ENCODE measurements around the gene SEL1L3.

SEL1L3 gene

DNA sequence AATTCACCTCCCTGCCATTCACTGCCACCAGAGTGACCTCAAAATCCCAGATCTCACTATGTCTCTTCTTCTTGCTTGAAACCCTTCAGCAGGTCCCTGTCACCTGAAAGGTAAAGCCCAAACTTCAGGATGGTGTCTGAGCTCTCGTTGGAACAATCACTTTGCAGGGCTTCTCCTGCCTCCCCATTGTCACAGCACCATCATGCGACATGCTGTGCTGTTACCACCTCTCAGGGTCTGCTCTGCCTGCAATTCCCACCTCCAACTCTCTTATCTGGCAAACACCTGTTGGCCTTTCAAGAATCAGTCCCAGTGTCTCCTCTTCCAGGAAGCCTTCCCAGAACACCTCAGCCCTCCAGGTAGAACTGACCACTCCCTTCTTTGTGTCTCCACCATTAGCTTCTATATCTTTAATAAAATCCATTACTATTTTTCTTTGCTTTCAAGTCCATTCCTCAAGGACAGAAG lies 46.2 kb downstream of the SEL1L3 start:
- DNase-seq = no peak

GRCh38 chr4:25815586-25815985 lies 47.2 kb downstream of the SEL1L3 start:
- peak; percentile 87 for DNase-seq

- peak; percentile 47 for DNase-seq
These were observed 48.3 kb downstream of the SEL1L3 start for GRCh38 chr4:25814301-25815136.

- peak; percentile 91 for DNase-seq
These were observed 49.2 kb downstream of the SEL1L3 start for GRCh38 chr4:25813448-25814106.

DNA sequence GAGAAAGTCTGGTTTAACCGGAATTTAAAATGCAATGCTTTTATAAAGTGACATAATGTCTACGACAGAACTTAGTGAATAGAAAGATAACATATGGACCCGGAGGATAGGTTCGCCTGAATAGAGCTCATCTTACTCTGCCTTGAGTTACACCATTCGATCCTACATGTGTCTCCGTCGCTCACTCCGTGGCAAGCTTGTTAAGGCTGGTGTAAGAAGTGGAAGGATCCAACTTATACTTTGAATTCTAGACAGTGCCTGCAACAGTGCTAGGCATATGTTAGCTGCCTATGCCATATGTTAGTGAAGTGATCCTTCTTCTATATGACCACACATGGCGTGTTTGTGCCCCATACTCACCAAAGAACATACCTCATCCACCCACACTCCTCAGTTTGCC lies 50.9 kb downstream of the SEL1L3 start:
- no peak for DNase-seq

DNA sequence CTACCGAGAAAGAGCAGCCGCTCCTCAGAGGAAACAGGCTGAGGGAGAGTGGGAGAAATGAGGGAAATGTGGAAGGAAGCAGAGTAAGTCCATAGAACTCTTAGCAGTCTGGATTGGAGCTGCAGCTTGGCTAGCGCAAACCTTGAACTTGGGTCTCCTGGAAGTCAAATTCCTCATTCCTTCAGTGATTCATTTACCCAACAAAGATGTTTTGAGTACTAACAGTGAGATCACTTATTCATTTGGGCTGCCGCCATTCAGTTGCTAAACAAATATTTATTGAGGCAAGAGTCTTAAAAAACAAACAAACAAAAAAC lies 51.5 kb downstream of the SEL1L3 start:
- DNase-seq = peak; percentile 46

DNA sequence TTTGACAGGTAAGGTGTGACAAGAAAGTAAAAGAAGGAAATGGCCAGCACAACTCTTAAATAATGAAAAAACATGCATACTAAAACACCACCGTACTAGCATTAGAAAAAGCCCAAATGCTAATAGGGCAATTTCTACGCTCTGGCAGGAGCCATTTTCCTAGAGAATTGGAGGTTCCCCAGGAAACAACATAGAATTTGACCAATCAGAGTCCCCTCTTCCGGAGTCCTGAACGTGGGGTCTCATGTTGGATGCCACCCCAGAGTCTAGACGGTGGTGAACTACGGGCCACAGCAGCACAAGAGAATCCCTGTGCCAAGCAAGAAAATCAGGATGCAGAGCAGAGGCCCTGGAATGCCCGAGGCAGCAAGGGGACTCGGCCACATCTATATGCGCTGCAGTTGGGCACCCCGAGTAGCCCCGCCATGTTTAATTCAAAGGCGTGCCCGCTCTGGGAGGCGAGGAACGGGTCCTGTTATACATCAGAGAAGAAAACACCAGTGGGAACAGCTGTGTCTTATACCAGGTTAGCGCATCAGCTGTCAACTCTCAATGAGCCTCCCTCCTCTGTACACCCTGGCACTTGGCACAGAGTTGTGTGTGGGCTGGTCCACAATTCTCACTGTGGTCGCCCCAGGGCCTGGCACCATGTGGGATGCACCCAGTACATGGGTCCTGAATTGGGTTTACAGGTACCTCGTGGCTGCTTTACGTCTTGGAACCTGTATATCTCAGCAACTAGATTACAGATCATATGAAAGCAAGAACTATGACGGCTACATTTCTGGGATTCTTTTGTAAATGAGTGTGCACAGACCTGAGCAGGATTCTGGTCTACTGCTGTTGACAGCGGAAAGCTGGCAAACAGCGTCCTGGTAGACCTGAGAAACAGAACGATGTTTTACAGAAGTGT lies 52.1 kb downstream of the SEL1L3 start:
- no peak for DNase-seq

GRCh38 chr4:25809996-25810395 lies 52.8 kb downstream of the SEL1L3 start:
- no peak for DNase-seq

DNA sequence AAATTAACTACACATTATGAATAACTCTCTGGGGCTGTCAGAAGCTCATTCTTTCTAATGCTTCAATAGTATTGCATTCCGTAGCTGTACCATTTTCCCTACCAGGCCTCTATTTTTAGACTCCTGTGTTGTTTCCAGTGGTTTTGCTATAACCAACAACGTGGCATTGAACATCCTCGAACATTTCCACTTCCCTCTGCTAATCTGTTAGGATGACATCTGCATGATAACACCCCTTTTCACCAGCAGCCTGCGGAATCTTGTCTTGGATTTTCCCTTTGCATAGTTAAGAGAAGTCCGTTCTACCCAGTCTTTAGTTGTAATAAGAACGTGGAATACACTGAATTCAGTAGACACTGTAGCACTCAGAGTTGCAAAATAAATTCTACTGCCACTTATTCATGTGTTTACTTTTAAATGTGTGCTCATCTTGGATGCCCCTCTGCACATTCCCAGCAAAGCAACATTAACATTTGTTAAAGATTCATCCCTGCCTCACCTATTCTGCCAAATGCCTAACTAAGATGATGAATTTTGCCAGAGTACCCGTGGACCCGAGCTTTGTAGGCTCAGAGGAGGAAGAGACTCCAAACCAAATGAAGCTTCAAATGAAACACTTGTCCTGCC lies 55.6 kb downstream of the SEL1L3 start:
- peak; percentile 30 for DNase-seq

- no peak for DNase-seq
These were observed 57.4 kb downstream of the SEL1L3 start for GRCh38 chr4:25805255-25805860.

DNA sequence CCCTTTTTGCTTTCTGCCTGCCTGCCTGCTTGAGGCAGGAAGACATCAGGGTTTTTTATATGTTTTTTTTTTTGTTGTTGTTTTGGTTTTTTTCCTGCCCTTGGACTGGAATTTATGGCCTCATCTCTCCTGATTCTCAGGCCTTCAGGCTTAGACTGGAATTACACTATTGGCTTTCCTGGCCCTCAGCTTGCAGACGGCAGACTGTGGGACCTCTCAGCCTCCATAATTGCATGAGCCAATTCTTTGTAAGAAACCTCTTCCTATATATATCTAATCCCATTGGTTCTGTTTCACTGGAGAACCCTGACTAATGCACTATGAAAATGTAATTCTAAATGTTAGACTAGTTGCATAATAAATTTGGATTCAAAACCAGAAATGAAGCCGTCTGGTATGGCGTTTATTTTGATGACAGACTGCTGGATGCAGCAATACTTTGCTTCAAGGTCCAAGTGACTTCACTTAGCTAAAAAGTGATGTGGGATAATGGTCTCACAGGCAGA lies 59.0 kb downstream of the SEL1L3 start:
- peak; percentile 17 for DNase-seq

DNA sequence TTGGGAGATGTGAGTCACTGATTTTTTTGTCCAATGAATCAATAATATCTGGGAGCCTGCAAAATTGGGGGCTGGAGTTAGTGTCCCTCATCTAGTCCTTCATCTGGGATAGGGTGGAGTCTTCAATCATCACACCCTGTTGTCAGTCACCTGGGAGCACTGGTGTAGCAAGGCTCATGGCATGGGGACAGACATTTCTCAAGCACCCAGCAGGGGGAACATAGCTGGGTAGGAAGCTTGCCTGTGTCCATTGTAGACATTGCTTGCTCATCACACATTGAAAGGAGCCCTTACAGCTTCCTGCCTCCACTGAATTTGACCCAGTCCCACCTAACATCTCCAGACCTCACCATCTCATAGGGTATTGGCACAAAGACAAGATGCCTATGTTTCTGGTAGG lies 61.2 kb downstream of the SEL1L3 start:
- DNase-seq = no peak

GRCh38 chr4:25800245-25800644 lies 62.5 kb downstream of the SEL1L3 start:
- DNase-seq = no peak

GRCh38 chr4:25799522-25799921 lies 63.3 kb downstream of the SEL1L3 start:
- DNase-seq = no peak

GRCh38 chr4:25797136-25797535 lies 65.7 kb downstream of the SEL1L3 start:
- DNase-seq = no peak

- DNase-seq = peak; percentile 98
These were observed 67.0 kb downstream of the SEL1L3 start for GRCh38 chr4:25795566-25796454.

DNA sequence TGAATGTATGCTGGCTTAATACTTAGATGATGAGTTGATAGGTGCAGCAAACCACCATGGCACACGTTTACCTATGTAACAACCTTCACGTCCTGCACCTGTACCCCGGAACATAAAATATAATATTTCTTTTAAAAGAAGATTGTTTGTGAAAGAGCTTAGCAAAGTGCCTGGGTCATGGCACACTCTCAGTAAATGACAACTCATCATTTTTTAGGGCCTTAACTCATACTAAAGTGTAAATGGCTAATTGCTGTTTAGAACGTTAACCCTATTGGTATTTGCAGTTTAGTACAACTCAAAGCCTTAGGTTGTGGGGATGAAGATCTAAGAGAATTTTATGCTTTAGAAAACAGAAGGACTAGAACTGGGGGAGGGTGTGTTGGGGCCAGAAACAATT lies 67.7 kb downstream of the SEL1L3 start:
- DNase-seq = no peak

DNA sequence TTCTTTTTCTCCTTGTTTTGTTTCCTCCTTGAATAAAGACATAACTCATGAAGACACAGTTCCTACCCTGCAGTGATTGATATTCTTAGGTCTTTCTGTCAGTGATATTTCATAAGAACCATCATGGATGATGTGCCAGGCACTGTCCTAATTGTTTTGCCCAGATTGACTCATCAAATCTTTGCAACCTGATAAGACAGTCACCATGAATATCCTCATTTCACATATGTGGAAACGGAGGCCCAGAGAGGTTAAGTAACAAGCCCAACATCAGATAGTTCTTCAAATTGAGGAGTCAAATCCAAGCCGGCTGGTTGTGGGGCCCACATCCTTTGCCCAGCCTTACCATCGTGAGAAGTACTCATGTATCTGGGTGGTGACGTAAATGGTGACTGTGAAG lies 69.9 kb downstream of the SEL1L3 start:
- DNase-seq = no peak

DNA sequence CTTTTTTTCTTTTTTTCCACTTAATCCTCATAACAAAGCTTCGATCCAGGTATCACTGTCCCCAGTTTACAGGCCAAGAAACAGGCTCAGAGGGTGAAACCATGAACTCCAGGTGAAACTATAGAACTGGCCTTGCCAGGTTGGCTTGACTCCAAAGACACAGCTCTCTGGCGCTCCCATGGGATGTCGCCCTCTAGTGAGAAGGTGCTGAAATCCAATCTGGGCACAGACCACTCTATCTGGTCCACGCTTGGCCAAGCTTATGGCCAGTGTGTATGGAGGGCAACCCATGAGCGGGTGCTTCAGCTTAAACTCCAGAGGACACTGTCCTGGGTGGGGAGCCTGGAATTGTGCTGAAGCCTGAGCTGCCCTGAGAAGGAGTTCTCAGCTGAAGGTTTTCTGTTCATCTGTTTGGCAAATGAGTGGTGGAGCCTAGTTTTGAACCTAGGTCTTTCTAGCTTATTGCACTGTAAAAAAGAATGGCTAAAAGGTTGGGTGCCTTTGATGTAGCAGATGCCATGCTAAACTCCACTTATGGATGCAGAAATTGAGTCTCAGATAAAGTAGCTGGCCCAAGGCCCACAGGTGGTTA lies 70.5 kb downstream of the SEL1L3 start:
- DNase-seq = peak; percentile 21

DNA sequence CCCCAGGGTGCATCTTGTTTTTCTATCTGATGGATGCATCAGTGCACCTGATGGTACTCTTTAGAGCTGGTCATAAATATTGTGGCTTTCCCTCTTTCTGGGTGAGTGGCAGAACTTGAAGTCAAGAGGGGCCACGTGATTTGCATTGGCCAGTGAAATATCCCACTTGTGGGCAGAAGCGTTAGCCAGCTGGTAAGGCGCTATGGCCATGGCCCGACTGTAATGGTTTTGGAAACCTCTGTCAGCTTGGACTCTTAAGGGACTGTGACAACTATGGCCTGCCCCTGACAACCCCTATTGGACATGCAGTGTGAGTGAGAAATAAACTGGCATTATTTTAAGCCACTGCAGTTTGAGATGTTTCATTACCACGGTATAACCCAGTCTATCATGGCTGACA lies 72.8 kb downstream of the SEL1L3 start:
- no peak for DNase-seq
